Caco-2 (cell line): ENCODE data around the gene NSUN2. TPM values are rescaled to one million over a fixed set of nuclear protein-coding genes. Genes with fewer than 3 reads are reported as not detected.
"Not testable (repeated sequence)": the region's sequence is repeated elsewhere in the genome, so short reads cannot be mapped to it uniquely, and the experiment has no call there.

Source experiments
- BruUV-seq: library from RNA; stranded (reverse); fragments of 400-500 nt; replicated peaks from 2 replicates; lab custom pipeline; 2021; lab: Mats Ljungman, UMichigan
- CTCF ChIA-PET: fragments of 300-600 bp; sonication (Branson Sonifier 250); formaldehyde crosslinking; loops from one replicate; lab custom pipeline; 2022; ENCODE audit warnings: antibody characterized with exemption; lab: Charles Lee
- POLR2A ChIA-PET: fragments of 300-600 bp; sonication (Branson Sonifier 250); formaldehyde crosslinking; loops from one replicate; lab custom pipeline; 2022; ENCODE audit warnings: antibody characterized with exemption; lab: Charles Lee
- DNase-seq, 2 experiments: peaks; one replicate each; pipeline versions ENCODE4 v3.0.0 to v3.0.0-alpha.2; 2020 to 2022
- H3K27me3 ChIP-seq: replicated peaks from 2 replicates; pipeline ENCODE4 v1.6.0; 2011; ENCODE audit warnings: low read length; ENCODE audit not compliant: control insufficient read depth, insufficient read depth
- H3K36me3 ChIP-seq: 2 replicates; pipeline ENCODE4 v1.5.1; 2011; ENCODE audit warnings: low read length; ENCODE audit not compliant: control insufficient read depth, insufficient read depth
- H3K4me1 ChIP-seq: fragments of 250-450 bp; sonication (Bioruptor Pico); 2 replicates; pipeline ENCODE4 v1.5.1; 2020; ENCODE audit warnings: mild to moderate bottlenecking
- H3K4me3 ChIP-seq: 2 replicates; pipeline ENCODE4 v1.5.1; 2011; ENCODE audit warnings: low read depth, mild to moderate bottlenecking, control low read depth, low read length
- H3K9me3 ChIP-seq: fragments of 250-450 bp; sonication (Bioruptor Pico); 2 replicates; pipeline ENCODE4 v1.5.1; 2020; ENCODE audit warnings: mild to moderate bottlenecking, moderate library complexity
- H3K27ac Mint-ChIP-seq: one replicate; pipeline ENCODE4 v1.8.0; 2022; ENCODE audit warnings: mixed read lengths; ENCODE audit not compliant: unreplicated experiment
- H3K27me3 Mint-ChIP-seq: one replicate; pipeline ENCODE4 v1.8.0; 2022; ENCODE audit warnings: mixed read lengths; ENCODE audit not compliant: insufficient read depth, unreplicated experiment
- H3K36me3 Mint-ChIP-seq: one replicate; pipeline ENCODE4 v1.8.0; 2022; ENCODE audit warnings: mild to moderate bottlenecking, mixed read lengths; ENCODE audit not compliant: insufficient read depth, unreplicated experiment
- H3K4me1 Mint-ChIP-seq: one replicate; pipeline ENCODE4 v1.8.0; 2022; ENCODE audit warnings: low read depth, mixed read lengths; ENCODE audit not compliant: unreplicated experiment
- H3K4me3 Mint-ChIP-seq: one replicate; pipeline ENCODE4 v1.8.0; 2022; ENCODE audit warnings: mild to moderate bottlenecking, moderate library complexity, mixed read lengths; ENCODE audit not compliant: unreplicated experiment
- H3K9me3 Mint-ChIP-seq: one replicate; pipeline ENCODE4 v1.8.0; 2022; ENCODE audit warnings: mixed read lengths; ENCODE audit not compliant: unreplicated experiment
- CTCF ChIP-seq, 2 experiments: fragments of 200-600 bp in 1 of 2; IDR thresholded peaks; 1 replicate in 1 of 2; 2 replicates in 1 of 2; pipeline versions ENCODE4 v1.5.1 to v1.8.0; 2011 to 2022; ENCODE audit warnings: antibody characterized with exemption in 1 of 2, control low read depth in 1 of 2, inconsistent platforms in 1 of 2, low read depth in 1 of 2, low read length in 1 of 2, mild to moderate bottlenecking in 1 of 2, moderate library complexity in 1 of 2; ENCODE audit not compliant: insufficient read depth in 1 of 2, severe bottlenecking in 1 of 2, unreplicated experiment in 1 of 2
- intact Hi-C: fragments of 100-400 bp; cut with micrococcal nuclease; formaldehyde crosslinking; loops from one replicate; pipeline ENCODE4 v1.10.0; 2022; ENCODE audit not compliant: unreplicated experiment
- total RNA-seq: library from RNA; stranded (reverse); gene quantifications from 2 replicates; pipeline ENCODE4 v1.2.3, GENCODE V29; 2022

NSUN2 gene
- total RNA-seq, 1 experiment from 2014 or later: 93.8 TPM

GRCh38 chr5:6673963-6674362 is 41.1 kb upstream of the NSUN2 start:
- DNase-seq: no peak
- H3K36me3 Mint-ChIP-seq: no peaks in the 10 kb centered on the region
- no peak overlapping the region for H3K27ac Mint-ChIP-seq
- no peaks in the 10 kb centered on the region for H3K9me3 Mint-ChIP-seq
- no peaks in the 10 kb centered on the region for H3K27me3 ChIP-seq
- intact Hi-C loops: no loop called here
- no peaks in the 10 kb centered on the region for H3K27me3 Mint-ChIP-seq
- no peak for TF ChIP-seq CTCF (IDR thresholded peaks at IDR 0.05; ENCODE audit: insufficient read depth in 1 of 2, low read depth in 1 of 2, low read length in 1 of 2, severe bottlenecking in 1 of 2, unreplicated experiment in 1 of 2)
- no TSS peak for BruUV-seq
- H3K4me3 Mint-ChIP-seq: no peak overlapping the region
- CTCF ChIA-PET: no interaction called here
- H3K4me1 ChIP-seq: no peaks in the 10 kb centered on the region
- no peaks in the 10 kb centered on the region for H3K9me3 ChIP-seq
- POLR2A ChIA-PET: no interaction called here
- H3K36me3 ChIP-seq: no peaks in the 10 kb centered on the region
- H3K4me1 Mint-ChIP-seq: no peaks in the 10 kb centered on the region
- H3K4me3 ChIP-seq: no peak overlapping the region

- H3K36me3 Mint-ChIP-seq: no peaks in the 10 kb centered on the region
These were observed 40.2 kb upstream of the NSUN2 start for GRCh38 chr5:6673031-6673430.

GRCh38 chr5:6668717-6669116 is 35.9 kb upstream of the NSUN2 start:
- H3K27ac Mint-ChIP-seq, H3K4me3 ChIP-seq, H3K4me1 Mint-ChIP-seq, H3K9me3 ChIP-seq, H3K4me1 ChIP-seq, DNase-seq, H3K27me3 ChIP-seq, BruUV-seq, H3K4me3 Mint-ChIP-seq, H3K36me3 ChIP-seq, POLR2A ChIA-PET, intact Hi-C loops, H3K9me3 Mint-ChIP-seq, H3K27me3 Mint-ChIP-seq, CTCF ChIA-PET: not testable (repeated sequence)
- peaks cover 10% of the 10 kb centered on the region for H3K36me3 Mint-ChIP-seq

More at GRCh38 chr5:6673031-6673430, 40.2 kb upstream of the NSUN2 start:
- no peaks in the 10 kb centered on the region for H3K9me3 ChIP-seq
- BruUV-seq: no TSS peak
- no peak for TF ChIP-seq CTCF (IDR thresholded peaks at IDR 0.05; ENCODE audit: insufficient read depth in 1 of 2, low read depth in 1 of 2, low read length in 1 of 2, severe bottlenecking in 1 of 2, unreplicated experiment in 1 of 2)
- ChIA-PET POLR2A (no interaction called here), CTCF (no interaction called here)
- H3K4me3 ChIP-seq: no peak overlapping the region
- H3K27me3 ChIP-seq: no peaks in the 10 kb centered on the region
- intact Hi-C loops: no loop called here
- Mint-ChIP-seq H3K27me3 (no peaks in the 10 kb centered on the region), H3K27ac (no peak overlapping the region), H3K4me3 (no peak overlapping the region), H3K9me3 (no peaks in the 10 kb centered on the region), H3K4me1 (no peaks in the 10 kb centered on the region)
- no peaks in the 10 kb centered on the region for H3K4me1 ChIP-seq
- no peaks in the 10 kb centered on the region for H3K36me3 ChIP-seq
- no peak for DNase-seq

- Histone ChIP-seq H3K4me1 (no peaks in the 10 kb centered on the region), H3K36me3 (no peaks in the 10 kb centered on the region), H3K9me3 (no peaks in the 10 kb centered on the region), H3K27me3 (no peaks in the 10 kb centered on the region), H3K4me3 (no peak overlapping the region)
- Mint-ChIP-seq H3K4me1 (no peaks in the 10 kb centered on the region), H3K27me3 (no peaks in the 10 kb centered on the region), H3K36me3 (peaks cover 10% of the 10 kb centered on the region), H3K9me3 (no peaks in the 10 kb centered on the region), H3K27ac (no peak overlapping the region), H3K4me3 (no peak overlapping the region)
- DNase-seq: no peak
- intact Hi-C loops: no loop called here
- TF ChIP-seq CTCF (IDR thresholded peaks at IDR 0.05; ENCODE audit: insufficient read depth in 1 of 2, low read depth in 1 of 2, low read length in 1 of 2, severe bottlenecking in 1 of 2, unreplicated experiment in 1 of 2): no peak
- ChIA-PET CTCF (no interaction called here), POLR2A (no interaction called here)
- BruUV-seq: no TSS peak
These were observed 34.8 kb upstream of the NSUN2 start for GRCh38 chr5:6667648-6668047.
